Endothelial cell (in vitro differentiated cells): ENCODE results near the gene METTL27. TPM values are rescaled to one million over a fixed set of nuclear protein-coding genes. Genes with fewer than 3 reads are reported as not detected.

Experiments
- DNase-seq: peaks from one replicate; pipeline ENCODE4 v3.0.0; 2021; ENCODE audit warnings: low spot score
- H3K27ac Mint-ChIP-seq: one replicate; pipeline ENCODE4 v1.8.0; 2021; ENCODE audit warnings: mixed read lengths, inconsistent platforms; ENCODE audit not compliant: unreplicated experiment
- H3K27me3 Mint-ChIP-seq: one replicate; pipeline ENCODE4 v1.8.0; 2021; ENCODE audit warnings: mild to moderate bottlenecking, moderate library complexity, mixed read lengths, inconsistent platforms; ENCODE audit not compliant: unreplicated experiment
- H3K36me3 Mint-ChIP-seq: one replicate; pipeline ENCODE4 v1.8.0; 2021; ENCODE audit warnings: mild to moderate bottlenecking, low read depth, mixed read lengths, inconsistent platforms; ENCODE audit not compliant: unreplicated experiment
- H3K4me1 Mint-ChIP-seq: one replicate; pipeline ENCODE4 v1.8.0; 2021; ENCODE audit warnings: mild to moderate bottlenecking, mixed read lengths, inconsistent platforms; ENCODE audit not compliant: unreplicated experiment
- H3K4me3 Mint-ChIP-seq: one replicate; pipeline ENCODE4 v1.8.0; 2021; ENCODE audit warnings: mild to moderate bottlenecking, mixed read lengths, inconsistent platforms; ENCODE audit not compliant: unreplicated experiment
- H3K9me3 Mint-ChIP-seq: one replicate; pipeline ENCODE4 v1.8.0; 2021; ENCODE audit warnings: mixed read lengths, inconsistent platforms; ENCODE audit not compliant: unreplicated experiment
- long read RNA-seq: library from polyadenylated mRNA; unstranded; transcript quantifications from one replicate; pipeline ENCODE4 v2.0.0, GENCODE V29; 2020; ENCODE audit not compliant: unreplicated experiment
- total RNA-seq: library from RNA; stranded (reverse); fragmentation: NEBNext Ultra II Directional; extraction: Animal tissue kit (Norgen Biotek cat#: 25700); gene quantifications from one replicate; pipeline ENCODE4 v1.2.1, GENCODE V29; 2021; ENCODE audit not compliant: unreplicated experiment
- TF ChIP-seq, protein P1 (sequence below): fragments of 200-600 bp; sonication (generic); IDR thresholded peaks from one replicate; pipeline ENCODE4 v1.5.0; 2021; ENCODE audit warnings: antibody characterized with exemption; ENCODE audit not compliant: unreplicated experiment

METTL27 gene, protein sequence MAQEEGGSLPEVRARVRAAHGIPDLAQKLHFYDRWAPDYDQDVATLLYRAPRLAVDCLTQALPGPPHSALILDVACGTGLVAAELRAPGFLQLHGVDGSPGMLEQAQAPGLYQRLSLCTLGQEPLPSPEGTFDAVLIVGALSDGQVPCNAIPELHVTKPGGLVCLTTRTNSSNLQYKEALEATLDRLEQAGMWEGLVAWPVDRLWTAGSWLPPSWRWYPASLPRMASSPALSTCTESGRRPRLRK
- total RNA-seq, result 6.1 TPM
- long read RNA-seq, partial matches to known transcripts, result 1 of 4 reads
- long read RNA-seq, other reads (novel, unspliced or antisense), result 1 of 4 reads

DNA sequence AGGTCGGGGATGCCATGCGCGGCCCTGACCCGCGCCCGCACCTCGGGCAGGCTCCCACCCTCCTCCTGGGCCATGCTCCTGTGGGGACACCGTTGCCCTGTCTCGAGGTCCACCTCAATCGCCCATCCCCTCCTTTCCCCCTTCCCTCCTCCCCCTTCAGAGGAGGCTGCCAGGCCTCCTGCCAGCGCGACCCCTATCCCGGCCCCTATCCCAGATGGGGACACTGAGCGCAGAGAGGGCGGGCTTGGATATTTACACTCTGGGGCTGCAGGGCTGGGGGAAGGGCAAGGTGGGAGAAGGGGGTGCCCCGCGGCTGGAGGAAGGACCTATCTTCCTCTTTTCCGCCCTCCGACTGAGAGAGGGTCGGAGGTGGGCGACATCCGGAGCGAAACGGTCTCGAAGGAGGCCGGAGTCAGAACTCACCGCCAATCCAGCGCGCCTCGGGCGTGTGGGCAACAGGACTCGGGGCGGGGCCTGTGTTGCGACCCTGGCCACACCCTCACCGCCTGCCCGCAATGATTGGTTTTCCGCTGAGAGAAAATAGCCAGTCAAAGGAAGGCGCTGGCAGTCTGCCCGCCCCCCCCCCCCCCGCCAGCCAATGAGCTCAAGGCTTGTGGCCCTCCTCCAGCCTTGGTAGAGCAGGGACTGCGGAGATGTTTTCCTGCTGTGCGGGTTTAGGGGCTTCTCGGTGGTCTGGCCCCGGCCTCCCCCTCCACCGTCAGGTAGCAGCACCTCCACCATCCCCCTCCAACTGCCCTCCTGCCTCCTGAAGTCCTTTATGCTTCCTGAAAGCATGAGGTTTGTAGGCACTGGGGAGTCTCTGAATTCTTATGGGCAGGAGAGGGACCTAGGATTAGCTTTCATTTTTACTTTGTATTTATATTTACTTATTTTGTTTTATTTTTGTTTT lies at the start of gene METTL27:
Gene METTL27, minus strand, starts transcription at position 450 of the 910 bp plus-strand sequence. Its CDS starts 376 bp downstream, at position 74.
- H3K9me3 Mint-ChIP-seq, result no peaks in the 10 kb centered on the region
- H3K36me3 Mint-ChIP-seq, result no peaks in the 10 kb centered on the region
- TF ChIP-seq, protein P1, sequence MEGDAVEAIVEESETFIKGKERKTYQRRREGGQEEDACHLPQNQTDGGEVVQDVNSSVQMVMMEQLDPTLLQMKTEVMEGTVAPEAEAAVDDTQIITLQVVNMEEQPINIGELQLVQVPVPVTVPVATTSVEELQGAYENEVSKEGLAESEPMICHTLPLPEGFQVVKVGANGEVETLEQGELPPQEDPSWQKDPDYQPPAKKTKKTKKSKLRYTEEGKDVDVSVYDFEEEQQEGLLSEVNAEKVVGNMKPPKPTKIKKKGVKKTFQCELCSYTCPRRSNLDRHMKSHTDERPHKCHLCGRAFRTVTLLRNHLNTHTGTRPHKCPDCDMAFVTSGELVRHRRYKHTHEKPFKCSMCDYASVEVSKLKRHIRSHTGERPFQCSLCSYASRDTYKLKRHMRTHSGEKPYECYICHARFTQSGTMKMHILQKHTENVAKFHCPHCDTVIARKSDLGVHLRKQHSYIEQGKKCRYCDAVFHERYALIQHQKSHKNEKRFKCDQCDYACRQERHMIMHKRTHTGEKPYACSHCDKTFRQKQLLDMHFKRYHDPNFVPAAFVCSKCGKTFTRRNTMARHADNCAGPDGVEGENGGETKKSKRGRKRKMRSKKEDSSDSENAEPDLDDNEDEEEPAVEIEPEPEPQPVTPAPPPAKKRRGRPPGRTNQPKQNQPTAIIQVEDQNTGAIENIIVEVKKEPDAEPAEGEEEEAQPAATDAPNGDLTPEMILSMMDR, result no peak
- H3K27me3 Mint-ChIP-seq, result peaks cover 11% of the 10 kb centered on the region
- peak within 1 kb of the TSS; percentile 97 for H3K27ac Mint-ChIP-seq
- DNase-seq, result peak; percentile 90
- peak within 1 kb of the TSS; percentile 81 for H3K4me3 Mint-ChIP-seq
- peaks cover 22% of the 10 kb centered on the region for H3K4me1 Mint-ChIP-seq

DNA sequence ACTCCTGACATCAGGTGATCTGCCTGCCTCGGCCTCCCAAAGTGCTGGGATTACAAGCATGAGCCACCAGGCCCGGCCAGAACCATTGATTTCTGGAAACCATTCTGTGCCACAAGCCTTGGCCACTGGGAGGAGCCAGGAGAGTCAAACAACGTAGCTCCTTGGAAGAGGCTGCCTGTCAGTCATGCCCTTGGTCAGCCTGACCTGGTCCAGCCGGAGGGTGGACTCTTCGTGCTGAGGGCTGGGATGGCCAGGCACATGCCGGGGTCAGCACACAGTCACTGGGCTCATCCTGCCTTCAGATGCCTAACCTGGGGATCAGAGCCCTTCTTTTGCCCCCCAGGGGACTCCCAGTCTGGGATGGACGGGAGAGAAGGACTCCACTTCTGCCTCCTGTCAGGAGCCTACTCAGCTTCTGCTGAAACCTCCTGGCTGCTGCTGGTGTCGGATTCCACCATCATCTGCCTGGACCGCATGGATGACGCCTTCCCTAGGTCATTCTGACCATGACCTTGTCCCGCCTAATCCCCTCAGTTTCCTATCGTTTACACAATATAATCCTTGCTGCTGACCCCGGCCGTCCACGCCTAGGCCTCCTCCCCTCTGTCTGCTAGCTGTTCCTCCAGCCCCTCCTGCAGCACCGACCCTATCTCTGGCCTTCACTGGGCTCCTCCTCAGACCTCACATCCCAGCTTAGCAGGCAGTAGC lies 49.0 kb upstream of the METTL27 start:
- no peak for DNase-seq

GRCh38 chr7:73890555-73891147 lies 48.3 kb upstream of the METTL27 start:
- peaks cover 12% of the 10 kb centered on the region for H3K27me3 Mint-ChIP-seq
- TF ChIP-seq, protein P1, result no peak
- peaks cover 3% of the 10 kb centered on the region for H3K36me3 Mint-ChIP-seq
- peaks cover 24% of the 10 kb centered on the region for H3K4me1 Mint-ChIP-seq
- H3K4me3 Mint-ChIP-seq, result no peak overlapping the region
- no peak overlapping the region for H3K27ac Mint-ChIP-seq
- H3K9me3 Mint-ChIP-seq, result no peaks in the 10 kb centered on the region
- no peak for DNase-seq

More for the DNA sequence above, 49.0 kb upstream of the METTL27 start:
- Mint-ChIP-seq H3K27ac (no peak overlapping the region), H3K4me3 (no peak overlapping the region), H3K4me1 (peaks cover 19% of the 10 kb centered on the region), H3K27me3 (peaks cover 10% of the 10 kb centered on the region), H3K9me3 (no peaks in the 10 kb centered on the region), H3K36me3 (peaks cover 7% of the 10 kb centered on the region)
- TF ChIP-seq, protein P1, result no peak

- no peak for DNase-seq
- Mint-ChIP-seq H3K9me3 (no peaks in the 10 kb centered on the region), H3K4me1 (peaks cover 24% of the 10 kb centered on the region), H3K36me3 (no peaks in the 10 kb centered on the region), H3K27me3 (peaks cover 12% of the 10 kb centered on the region), H3K4me3 (no peak overlapping the region), H3K27ac (no peak overlapping the region)
- TF ChIP-seq, protein P1, result no peak
Measured at GRCh38 chr7:73888959-73889358, 46.6 kb upstream of the METTL27 start.
